HG03521 (cell line): Measurements from ENCODE around the gene AP3M1.

Experiments used
- ATAC-seq: cut with Tn5 transposase; IDR thresholded peaks from one replicate; pipeline ENCODE4 v1.9.1; 2021; ENCODE audit warnings: mild to moderate bottlenecking, moderate library complexity; ENCODE audit not compliant: unreplicated experiment

AP3M1 gene

DNA sequence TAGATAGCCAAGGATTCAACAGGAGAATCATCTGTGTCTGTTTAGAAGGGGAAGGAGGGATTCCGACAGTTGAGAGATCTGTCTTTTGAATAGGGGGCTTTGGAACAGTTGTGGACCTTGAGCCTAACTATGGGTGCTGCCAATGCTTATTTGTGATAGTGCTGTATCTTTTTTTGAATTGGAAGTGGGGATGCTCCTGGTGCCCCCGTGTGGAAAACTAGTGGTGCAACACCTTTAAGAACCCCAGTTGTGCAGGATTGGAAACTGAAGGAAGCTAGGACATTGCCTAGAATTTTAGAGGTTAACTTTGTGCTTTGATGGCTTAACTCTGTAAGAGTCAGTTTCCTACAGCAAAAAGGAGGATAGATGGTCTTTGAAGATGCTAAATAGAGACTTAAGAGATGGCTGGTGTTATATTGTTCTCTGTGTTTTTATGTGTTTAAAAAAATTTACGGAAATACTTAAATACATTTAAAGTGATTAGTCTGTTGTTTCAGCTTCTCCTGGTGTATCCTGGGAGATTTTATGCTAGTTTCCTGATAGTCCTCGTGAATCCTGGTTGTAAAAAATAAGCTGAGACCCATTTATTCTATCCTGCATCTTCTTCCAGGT, 69.3 kb downstream of the AP3M1 start:
- ATAC-seq: no peak

- no peak for ATAC-seq
These were observed 70.6 kb downstream of the AP3M1 start for GRCh38 chr10:74079936-74080590.

DNA sequence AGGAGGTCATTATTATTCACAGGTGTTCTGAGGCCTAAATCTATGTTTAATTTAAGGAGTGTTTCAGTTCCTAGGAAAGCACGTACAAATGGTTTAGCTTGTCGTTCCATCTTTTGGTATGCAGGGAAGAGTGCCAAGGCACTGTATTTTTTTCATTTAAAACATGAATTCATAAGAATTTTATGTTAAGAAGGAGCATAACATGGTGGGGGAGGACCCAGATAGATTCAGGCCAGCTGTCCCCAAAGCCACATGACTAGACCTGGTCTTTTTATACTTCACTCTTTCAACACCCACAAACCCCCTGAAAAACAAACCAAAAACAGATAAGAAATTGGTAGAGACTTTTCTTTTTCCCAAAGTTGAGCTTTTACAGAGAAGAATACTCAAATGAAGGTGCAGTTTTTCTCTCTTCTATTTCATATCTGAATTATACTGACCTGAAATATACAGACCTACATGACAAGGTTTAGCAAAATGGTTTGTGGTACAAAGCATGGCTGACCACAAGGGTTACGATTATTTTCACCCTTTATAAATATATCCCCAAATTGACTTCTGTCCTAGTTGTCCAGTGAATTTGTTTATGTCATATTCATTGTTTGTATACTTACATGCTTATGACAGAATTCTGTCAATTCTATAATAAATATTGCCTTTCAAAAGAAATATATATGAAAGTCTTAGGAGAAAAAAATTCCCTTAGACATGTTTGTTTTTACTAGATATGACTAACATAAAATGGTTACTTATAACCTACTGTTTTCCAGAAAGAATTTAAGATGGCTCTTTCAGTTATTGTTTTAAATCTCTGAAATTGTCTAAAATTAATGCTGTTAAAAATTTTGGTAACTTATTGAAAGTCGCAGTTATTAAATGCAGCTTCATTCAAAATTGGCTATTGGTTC, 71.3 kb downstream of the AP3M1 start:
- no peak for ATAC-seq

GRCh38 chr10:74078037-74078436, 72.6 kb downstream of the AP3M1 start:
- ATAC-seq: peak; percentile 69

DNA sequence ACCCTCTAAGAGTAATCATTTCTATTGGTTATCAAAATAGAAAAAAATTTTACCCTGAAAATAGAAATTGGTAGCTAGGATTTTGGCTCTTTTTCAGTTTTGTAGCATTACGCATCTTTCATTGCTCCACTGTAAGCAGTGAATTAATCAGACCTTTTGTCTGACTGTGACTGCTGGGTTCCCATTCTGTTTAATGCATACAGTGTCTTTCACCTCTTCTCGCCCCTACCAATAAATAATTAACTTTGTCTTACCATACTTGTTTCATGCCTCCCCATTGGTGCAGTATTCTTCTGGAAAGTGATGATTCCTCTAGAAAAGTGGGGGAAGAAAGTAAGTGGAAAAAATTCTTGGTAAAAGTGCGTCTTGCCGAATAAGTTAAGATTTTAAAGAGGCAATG, 73.2 kb downstream of the AP3M1 start:
- no peak for ATAC-seq

DNA sequence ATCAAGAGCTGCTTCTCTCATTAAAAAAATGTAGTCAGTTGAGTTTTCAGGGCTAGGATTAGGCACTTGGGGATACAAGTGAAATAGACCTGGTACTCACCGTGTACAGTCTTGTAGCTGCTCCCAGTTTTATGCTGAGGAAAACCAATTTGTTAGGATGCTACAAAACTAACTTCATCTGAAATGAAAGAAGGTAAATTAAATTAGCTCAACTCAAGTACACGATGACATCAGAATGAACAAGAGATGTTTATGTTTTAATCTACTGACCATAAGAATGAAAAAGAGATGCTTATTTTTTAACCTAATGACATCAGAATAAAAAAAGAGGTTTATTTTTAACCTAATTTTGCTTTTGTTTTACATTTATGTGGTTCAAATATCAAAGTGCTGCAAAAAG, 73.7 kb downstream of the AP3M1 start:
- ATAC-seq: no peak

DNA sequence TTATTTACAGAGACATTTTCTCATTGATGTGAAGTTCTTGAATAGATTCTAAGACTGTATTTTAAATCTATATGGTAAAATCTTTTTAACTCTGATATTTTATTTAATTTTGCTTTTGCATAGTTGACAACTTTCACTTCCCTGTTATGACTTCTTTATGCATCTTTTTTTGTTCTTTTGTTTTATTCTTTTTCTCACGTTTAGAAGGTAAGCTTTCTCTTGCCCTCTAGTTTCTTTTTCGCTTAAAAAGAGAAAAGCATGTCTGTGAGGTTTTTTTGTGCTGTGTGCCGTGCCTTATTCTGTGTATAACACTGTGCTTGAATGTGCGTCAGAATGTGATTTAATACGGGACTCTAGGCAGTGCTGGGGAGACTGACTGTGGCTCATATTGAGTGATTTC, 74.7 kb downstream of the AP3M1 start:
- ATAC-seq: no peak

- ATAC-seq: no peak
These were observed 78.1 kb downstream of the AP3M1 start for GRCh38 chr10:74072503-74072902.

GRCh38 chr10:74071157-74071556, 79.5 kb downstream of the AP3M1 start:
- ATAC-seq: no peak
